Mesothelial cell of epicardium (in vitro differentiated cells): Measurements from ENCODE around the gene INO80D. TPM values are rescaled to one million over a fixed set of nuclear protein-coding genes. Genes with fewer than 3 reads are reported as not detected.
"Not testable (repeated sequence)": the region's sequence is repeated elsewhere in the genome, so short reads cannot be mapped to it uniquely, and the experiment has no call there.

Experiments
- DNase-seq, 2 experiments: peaks; one replicate each; pipeline ENCODE4 v3.0.0; 2021; ENCODE audit warnings: low spot score in 2 of 2; ENCODE audit not compliant: unreplicated experiment in 2 of 2
- H3K27ac Mint-ChIP-seq: 2 replicates; pipeline ENCODE4 v1.8.0; 2021; ENCODE audit warnings: mixed read lengths
- H3K27me3 Mint-ChIP-seq: 2 replicates; pipeline ENCODE4 v1.8.0; 2021; ENCODE audit warnings: low read depth, mixed read lengths
- H3K36me3 Mint-ChIP-seq: 2 replicates; pipeline ENCODE4 v1.8.0; 2021; ENCODE audit warnings: mixed read lengths
- H3K4me1 Mint-ChIP-seq: 2 replicates; pipeline ENCODE4 v1.8.0; 2021; ENCODE audit warnings: mixed read lengths
- H3K4me3 Mint-ChIP-seq: 2 replicates; pipeline ENCODE4 v1.8.0; 2021; ENCODE audit warnings: mild to moderate bottlenecking, moderate library complexity, mixed read lengths
- H3K9me3 Mint-ChIP-seq: 2 replicates; pipeline ENCODE4 v1.8.0; 2021; ENCODE audit warnings: mixed read lengths
- total RNA-seq: library from RNA; stranded (reverse); gene quantifications from 3 replicates; pipeline ENCODE4 v1.2.1, GENCODE V29; 2021
- TF ChIP-seq, protein P1 (sequence below): fragments of 200-600 bp; sonication (generic); IDR thresholded peaks from one replicate; pipeline ENCODE4 v1.5.0; 2021; ENCODE audit warnings: antibody characterized with exemption; ENCODE audit not compliant: unreplicated experiment

Gene INO80D
- total RNA-seq, 1 donor from 2014 or later, result 21.7 TPM

DNA sequence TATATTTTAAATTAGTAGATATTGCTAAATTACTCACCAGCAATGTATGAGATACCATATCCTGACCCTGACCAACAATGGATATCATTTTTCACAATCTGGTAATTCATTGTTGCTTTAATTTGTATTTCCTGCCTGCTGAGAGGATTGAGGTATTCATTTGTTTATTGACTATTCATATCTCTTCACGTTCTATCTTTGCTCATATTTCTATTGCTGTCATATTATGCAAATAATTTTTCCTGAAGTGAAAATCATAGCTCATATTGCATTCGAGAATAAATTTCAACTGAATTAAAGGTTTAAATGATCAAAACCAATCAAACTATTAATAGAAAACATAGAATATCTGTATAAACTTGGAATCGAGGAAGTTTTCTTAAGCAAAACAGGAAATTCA is 31.0 kb downstream of the INO80D start:
- no peaks in the 10 kb centered on the region for H3K27me3 Mint-ChIP-seq
- peaks cover 22% of the 10 kb centered on the region for H3K36me3 Mint-ChIP-seq
- H3K4me3 Mint-ChIP-seq, result no peak overlapping the region
- H3K27ac Mint-ChIP-seq, result no peak overlapping the region
- no peak for DNase-seq
- H3K4me1 Mint-ChIP-seq, result peaks cover 3% of the 10 kb centered on the region
- TF ChIP-seq, protein P1, sequence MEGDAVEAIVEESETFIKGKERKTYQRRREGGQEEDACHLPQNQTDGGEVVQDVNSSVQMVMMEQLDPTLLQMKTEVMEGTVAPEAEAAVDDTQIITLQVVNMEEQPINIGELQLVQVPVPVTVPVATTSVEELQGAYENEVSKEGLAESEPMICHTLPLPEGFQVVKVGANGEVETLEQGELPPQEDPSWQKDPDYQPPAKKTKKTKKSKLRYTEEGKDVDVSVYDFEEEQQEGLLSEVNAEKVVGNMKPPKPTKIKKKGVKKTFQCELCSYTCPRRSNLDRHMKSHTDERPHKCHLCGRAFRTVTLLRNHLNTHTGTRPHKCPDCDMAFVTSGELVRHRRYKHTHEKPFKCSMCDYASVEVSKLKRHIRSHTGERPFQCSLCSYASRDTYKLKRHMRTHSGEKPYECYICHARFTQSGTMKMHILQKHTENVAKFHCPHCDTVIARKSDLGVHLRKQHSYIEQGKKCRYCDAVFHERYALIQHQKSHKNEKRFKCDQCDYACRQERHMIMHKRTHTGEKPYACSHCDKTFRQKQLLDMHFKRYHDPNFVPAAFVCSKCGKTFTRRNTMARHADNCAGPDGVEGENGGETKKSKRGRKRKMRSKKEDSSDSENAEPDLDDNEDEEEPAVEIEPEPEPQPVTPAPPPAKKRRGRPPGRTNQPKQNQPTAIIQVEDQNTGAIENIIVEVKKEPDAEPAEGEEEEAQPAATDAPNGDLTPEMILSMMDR, result no peak
- no peaks in the 10 kb centered on the region for H3K9me3 Mint-ChIP-seq

DNA sequence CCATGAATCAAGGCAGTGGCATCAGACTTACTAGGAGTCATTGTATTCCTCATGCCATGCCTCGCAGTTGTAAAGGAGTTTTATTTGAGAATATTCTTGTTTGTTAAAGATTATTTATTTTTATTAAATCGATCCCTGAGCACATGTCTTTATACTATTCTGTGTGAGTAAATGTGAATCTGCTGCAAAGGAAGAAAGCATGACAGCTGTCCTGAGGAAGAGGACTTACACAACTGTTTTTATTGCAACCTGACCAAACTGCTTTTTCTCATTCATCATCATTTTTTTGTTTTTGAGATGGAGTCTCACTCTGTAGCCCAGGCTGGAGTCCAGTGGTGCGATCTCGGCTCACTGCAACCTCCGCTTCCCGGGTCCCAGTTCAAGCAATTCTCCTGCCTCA is 34.1 kb downstream of the INO80D start:
- Mint-ChIP-seq H3K4me1 (no peaks in the 10 kb centered on the region), H3K27ac (no peak overlapping the region), H3K36me3 (peaks cover 21% of the 10 kb centered on the region), H3K9me3 (no peaks in the 10 kb centered on the region), H3K27me3 (no peaks in the 10 kb centered on the region), H3K4me3 (no peak overlapping the region)
- TF ChIP-seq, protein P1, result no peak
- no peak for DNase-seq

DNA sequence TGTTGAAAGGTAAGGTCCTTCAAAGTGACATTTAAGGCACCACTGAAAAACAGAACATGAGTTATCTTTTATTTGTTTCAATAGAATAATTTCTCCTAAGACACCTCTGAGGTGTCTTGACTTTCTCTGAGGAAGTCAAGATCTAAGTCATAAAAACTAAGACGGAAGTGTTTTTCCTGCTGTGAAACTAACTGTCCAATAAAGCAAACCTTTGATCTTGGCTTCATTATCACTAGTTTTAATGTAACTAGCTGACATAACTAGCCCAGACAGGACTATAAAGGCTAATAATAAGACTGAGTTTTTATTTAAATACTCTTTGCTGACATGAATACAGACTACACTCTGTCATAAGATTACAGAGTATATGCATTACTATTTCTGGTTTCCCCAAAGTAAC is 36.6 kb downstream of the INO80D start:
- no peak for DNase-seq
- Mint-ChIP-seq H3K4me3 (no peak overlapping the region), H3K27ac (no peak overlapping the region), H3K4me1 (no peaks in the 10 kb centered on the region), H3K36me3 (peaks cover 20% of the 10 kb centered on the region), H3K9me3 (no peaks in the 10 kb centered on the region), H3K27me3 (no peaks in the 10 kb centered on the region)
- TF ChIP-seq, protein P1, result no peak

DNA sequence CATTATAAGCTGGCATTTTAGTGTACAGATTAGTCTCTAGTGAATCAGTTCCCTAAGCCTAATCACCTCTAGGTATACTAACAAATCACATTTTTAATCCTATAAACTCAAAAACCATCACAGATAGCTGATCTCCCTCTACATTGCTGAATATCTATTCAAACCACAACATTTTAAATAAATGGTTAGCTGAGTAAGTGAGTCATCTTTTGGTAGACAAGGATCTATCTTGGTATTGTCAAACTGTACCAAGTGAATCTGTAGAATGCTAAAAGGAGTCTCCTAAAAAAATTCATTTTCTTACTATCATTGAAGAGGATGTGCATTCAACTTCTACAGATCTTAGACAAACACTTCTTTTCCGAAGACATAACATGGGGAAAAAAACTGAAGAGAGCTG is 40.7 kb downstream of the INO80D start:
- Mint-ChIP-seq H3K36me3 (peaks cover 30% of the 10 kb centered on the region), H3K27ac (no peak overlapping the region), H3K27me3 (no peaks in the 10 kb centered on the region), H3K9me3 (no peaks in the 10 kb centered on the region), H3K4me1 (no peaks in the 10 kb centered on the region), H3K4me3 (no peak overlapping the region)
- TF ChIP-seq, protein P1, result no peak
- DNase-seq, result no peak

DNA sequence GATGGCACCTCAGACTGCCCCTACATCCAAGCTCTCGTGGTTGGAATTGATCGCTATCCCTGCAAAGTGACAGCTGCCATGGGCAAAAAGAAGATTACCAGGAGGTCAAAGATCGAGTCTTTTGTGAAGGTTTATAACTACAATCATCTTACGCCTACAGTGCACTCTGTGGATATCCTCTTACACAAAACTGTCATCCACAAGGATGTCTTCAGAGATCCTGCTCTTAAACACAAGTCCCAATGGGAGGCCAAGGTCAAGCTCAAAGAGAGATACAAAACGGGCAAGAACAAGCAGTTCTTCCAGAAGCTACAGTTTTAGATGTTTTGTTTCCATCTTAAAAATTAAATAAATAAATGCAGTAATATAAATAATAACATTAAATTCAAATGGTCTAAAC is 45.4 kb downstream of the INO80D start:
- H3K4me3 Mint-ChIP-seq, result no peak overlapping the region
- H3K27ac Mint-ChIP-seq, result peak overlapping the region; percentile 28
- peaks cover 44% of the 10 kb centered on the region for H3K36me3 Mint-ChIP-seq
- H3K9me3 Mint-ChIP-seq, result peaks cover 8% of the 10 kb centered on the region
- no peak for DNase-seq
- no peaks in the 10 kb centered on the region for H3K4me1 Mint-ChIP-seq
- TF ChIP-seq, protein P1, result no peak
- H3K27me3 Mint-ChIP-seq, result no peaks in the 10 kb centered on the region

DNA sequence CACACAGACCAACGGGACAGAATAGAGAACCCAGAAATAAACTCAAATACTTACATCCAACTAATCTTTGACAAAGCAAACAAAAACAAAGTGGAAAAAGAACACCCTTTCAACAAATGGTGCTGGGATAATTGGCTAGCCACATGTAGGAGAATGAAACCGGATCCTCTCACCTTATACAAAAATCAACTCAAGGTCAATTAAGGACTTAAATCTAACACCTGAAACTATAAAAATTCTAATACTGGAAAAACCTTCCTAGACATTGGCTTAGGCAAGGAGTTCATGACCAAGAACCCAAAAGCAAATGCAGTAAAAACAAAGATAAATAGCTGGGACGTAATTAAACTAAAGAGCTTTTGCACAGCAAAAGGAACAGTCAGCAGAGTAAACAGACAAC is 50.6 kb downstream of the INO80D start:
- H3K4me1 Mint-ChIP-seq, H3K27me3 Mint-ChIP-seq, DNase-seq, H3K27ac Mint-ChIP-seq, H3K4me3 Mint-ChIP-seq: not testable (repeated sequence)
- Mint-ChIP-seq H3K9me3 (peaks cover 43% of the 10 kb centered on the region), H3K36me3 (peaks cover 71% of the 10 kb centered on the region)

DNA sequence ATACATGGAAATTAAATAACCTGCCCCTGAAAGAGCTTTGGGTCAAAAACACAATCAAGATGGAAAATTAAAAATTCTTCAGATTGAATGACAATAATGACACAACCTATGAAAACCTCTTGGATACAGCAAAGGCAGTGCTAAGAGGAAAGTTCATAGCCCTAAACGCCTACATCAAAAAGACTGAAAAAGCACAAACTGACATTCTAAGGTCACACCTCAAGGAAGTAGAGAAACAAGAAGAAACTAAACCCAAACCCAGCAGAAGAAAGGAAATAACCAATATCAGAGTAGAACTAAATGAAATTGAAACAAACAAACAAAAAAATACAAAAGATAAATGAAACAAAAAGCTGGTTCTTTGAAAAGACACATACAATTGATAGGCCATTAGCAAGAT is 52.5 kb downstream of the INO80D start:
- DNase-seq, H3K27ac Mint-ChIP-seq, H3K4me3 Mint-ChIP-seq, H3K27me3 Mint-ChIP-seq, H3K4me1 Mint-ChIP-seq: not testable (repeated sequence)
- H3K9me3 Mint-ChIP-seq, result peaks cover 43% of the 10 kb centered on the region
- H3K36me3 Mint-ChIP-seq, result peaks cover 66% of the 10 kb centered on the region
